ENCODE data around the gene ASTN2.
A peak's percentile ranks its signal among the peaks of the same experiment; 100 is the strongest.

Gene ASTN2

GRCh38 chr9:117300371-117301110 is 114.3 kb downstream of the ASTN2 start:
- DNase-seq (ENCODE audit: low spot score): no peak

- no peak for DNase-seq (ENCODE audit: low spot score)
Observed at GRCh38 chr9:117296453-117296852, 118.4 kb downstream of the ASTN2 start.

GRCh38 chr9:117293206-117294114 is 121.4 kb downstream of the ASTN2 start:
- DNase-seq (ENCODE audit: low spot score): no peak

GRCh38 chr9:117290856-117291622 is 123.8 kb downstream of the ASTN2 start:
- DNase-seq (ENCODE audit: low spot score): no peak

GRCh38 chr9:117290306-117290840 is 124.5 kb downstream of the ASTN2 start:
- no peak for DNase-seq (ENCODE audit: low spot score)

- DNase-seq (ENCODE audit: low spot score): no peak
Observed at GRCh38 chr9:117286245-117286644, 128.6 kb downstream of the ASTN2 start.

GRCh38 chr9:117284414-117284813 is 130.4 kb downstream of the ASTN2 start:
- DNase-seq (ENCODE audit: low spot score): no peak

GRCh38 chr9:117282541-117282940 is 132.3 kb downstream of the ASTN2 start:
- DNase-seq (ENCODE audit: low spot score): no peak

GRCh38 chr9:117278471-117279035 is 136.3 kb downstream of the ASTN2 start:
- no peak for DNase-seq (ENCODE audit: low spot score)

- DNase-seq (ENCODE audit: low spot score): no peak
Observed at GRCh38 chr9:117278020-117278419, 136.8 kb downstream of the ASTN2 start.

- no peak for DNase-seq (ENCODE audit: low spot score)
Observed at GRCh38 chr9:117276444-117276843, 138.4 kb downstream of the ASTN2 start.

GRCh38 chr9:117273612-117274011 is 141.2 kb downstream of the ASTN2 start:
- no peak for DNase-seq (ENCODE audit: low spot score)

GRCh38 chr9:117268847-117269446 is 145.9 kb downstream of the ASTN2 start:
- DNase-seq (ENCODE audit: low spot score): no peak

- no peak for DNase-seq (ENCODE audit: low spot score)
Observed at GRCh38 chr9:117266855-117267497, 147.9 kb downstream of the ASTN2 start.

- no peak for DNase-seq (ENCODE audit: low spot score)
Observed at GRCh38 chr9:117265253-117265652, 149.6 kb downstream of the ASTN2 start.

- DNase-seq (ENCODE audit: low spot score): no peak
Observed at GRCh38 chr9:117258184-117258866, 156.5 kb downstream of the ASTN2 start.

- no peak for DNase-seq (ENCODE audit: low spot score)
Observed at GRCh38 chr9:117253261-117253660, 161.6 kb downstream of the ASTN2 start.

- no peak for DNase-seq (ENCODE audit: low spot score)
Observed at GRCh38 chr9:117250610-117251215, 164.1 kb downstream of the ASTN2 start.

GRCh38 chr9:117249799-117250198 is 165.1 kb downstream of the ASTN2 start:
- no peak for DNase-seq (ENCODE audit: low spot score)

- peak; percentile 66 for DNase-seq (ENCODE audit: low spot score)
Observed at GRCh38 chr9:117247266-117247665, 167.6 kb downstream of the ASTN2 start.

Data from D341Med (cell line).